ENCODE measurements around the gene AIM2.
"Not testable (repeated sequence)": the region's sequence is repeated elsewhere in the genome, so short reads cannot be mapped to it uniquely, and the experiment has no call there.

The AIM2 gene

DNA sequence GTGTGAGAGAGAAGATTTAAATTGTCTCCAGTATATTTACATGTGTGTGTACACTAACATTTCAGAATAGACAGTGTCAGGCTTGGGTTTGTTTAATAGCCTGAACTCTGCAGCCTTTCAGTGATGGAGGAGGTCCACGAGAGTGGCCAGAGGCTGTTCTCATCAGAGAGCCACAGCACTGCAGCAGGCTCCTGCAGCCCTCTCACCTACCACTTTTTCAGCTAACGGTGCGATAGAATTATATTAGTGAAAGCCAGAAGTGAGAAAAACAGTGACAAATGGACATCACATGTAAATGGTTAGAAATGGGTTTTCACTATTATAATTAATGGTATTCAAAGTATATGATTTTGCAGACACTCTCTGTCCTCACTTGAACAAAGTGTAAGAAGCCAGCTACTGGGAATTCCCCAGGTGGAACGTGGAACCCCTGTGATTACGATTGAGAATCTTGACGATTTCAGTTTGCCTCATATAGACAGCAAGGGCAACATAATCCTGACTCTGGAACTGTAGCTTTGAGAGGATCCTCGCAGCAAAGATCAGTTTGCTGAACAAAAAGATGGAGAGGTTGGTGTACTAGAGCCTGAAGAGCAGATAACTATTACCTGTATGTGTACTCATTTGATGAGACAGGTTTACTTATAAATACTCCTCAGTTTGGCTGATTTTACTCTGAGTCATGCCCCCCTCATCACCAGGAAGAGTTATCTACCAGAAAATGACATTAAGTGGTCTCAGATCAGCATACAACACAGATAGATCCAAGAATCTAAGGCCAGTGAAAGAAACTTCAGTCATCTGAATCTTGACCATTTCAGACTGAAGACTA, 35.5 kb downstream of the AIM2 start:
- TF ChIP-seq, protein P1, sequence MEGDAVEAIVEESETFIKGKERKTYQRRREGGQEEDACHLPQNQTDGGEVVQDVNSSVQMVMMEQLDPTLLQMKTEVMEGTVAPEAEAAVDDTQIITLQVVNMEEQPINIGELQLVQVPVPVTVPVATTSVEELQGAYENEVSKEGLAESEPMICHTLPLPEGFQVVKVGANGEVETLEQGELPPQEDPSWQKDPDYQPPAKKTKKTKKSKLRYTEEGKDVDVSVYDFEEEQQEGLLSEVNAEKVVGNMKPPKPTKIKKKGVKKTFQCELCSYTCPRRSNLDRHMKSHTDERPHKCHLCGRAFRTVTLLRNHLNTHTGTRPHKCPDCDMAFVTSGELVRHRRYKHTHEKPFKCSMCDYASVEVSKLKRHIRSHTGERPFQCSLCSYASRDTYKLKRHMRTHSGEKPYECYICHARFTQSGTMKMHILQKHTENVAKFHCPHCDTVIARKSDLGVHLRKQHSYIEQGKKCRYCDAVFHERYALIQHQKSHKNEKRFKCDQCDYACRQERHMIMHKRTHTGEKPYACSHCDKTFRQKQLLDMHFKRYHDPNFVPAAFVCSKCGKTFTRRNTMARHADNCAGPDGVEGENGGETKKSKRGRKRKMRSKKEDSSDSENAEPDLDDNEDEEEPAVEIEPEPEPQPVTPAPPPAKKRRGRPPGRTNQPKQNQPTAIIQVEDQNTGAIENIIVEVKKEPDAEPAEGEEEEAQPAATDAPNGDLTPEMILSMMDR (IDR thresholded peaks at IDR 0.05; ENCODE audit: low read depth, low read length, missing control alignments): no peak
- DNase-seq (ENCODE audit: extremely low read depth, low read depth): no peak

DNA sequence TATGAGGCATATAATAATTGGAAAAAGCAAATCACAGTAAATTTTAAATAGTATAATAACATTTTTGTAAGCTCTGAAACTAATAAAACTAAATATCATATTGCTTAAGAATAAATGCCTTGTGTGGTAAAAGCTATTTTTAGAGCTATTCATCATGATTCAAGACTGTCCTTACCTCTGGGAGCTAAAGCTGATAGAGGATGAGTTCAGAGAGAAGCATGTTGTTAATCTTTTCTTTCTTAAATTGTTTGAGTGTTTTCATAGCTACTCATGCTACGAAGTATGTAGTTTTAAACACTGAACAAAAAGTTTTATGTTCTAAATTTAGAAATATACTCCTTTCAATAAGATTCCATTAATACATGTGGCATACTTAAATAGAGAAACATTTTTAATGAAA, 36.4 kb downstream of the AIM2 start:
- H3K4me3 ChIP-seq (replicated peaks; ENCODE audit: low read depth, low read length): no peak overlapping the region
- DNase-seq (ENCODE audit: extremely low read depth, low read depth): no peak
- TF ChIP-seq, protein P1 (IDR thresholded peaks at IDR 0.05; ENCODE audit: low read depth, low read length, missing control alignments): no peak

More for the DNA sequence above, 35.5 kb downstream of the AIM2 start:
- no peak overlapping the region for H3K4me3 ChIP-seq (replicated peaks; ENCODE audit: low read depth, low read length)

DNA sequence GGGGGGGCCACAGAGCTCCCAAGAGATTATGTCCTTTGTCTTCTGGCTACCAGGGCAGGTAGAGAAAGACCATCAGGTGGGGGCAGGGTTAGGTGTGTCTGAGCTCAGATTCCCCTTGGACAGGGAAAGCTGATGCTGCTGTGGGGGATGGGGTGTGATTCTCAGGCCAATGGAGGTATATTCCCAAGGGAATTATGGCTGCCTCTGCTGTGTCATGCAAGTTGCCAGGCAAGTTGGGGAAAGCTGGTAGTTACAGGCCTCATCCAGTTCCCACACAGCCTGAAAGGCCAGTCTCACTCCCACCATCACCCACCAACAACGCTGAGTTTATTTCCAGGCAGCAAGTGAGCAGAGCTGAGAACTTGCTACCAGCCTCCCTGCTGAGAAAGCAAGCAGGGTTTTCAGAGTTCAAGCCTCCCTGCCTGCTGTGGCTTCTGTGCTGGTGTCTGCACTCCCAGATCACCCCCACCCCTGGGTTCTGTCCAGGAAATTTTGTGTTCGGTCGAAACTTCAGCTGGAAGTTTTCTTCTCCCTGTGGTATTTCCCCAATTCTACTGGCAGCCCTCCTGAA, 45.6 kb downstream of the AIM2 start:
- H3K4me3 ChIP-seq (replicated peaks; ENCODE audit: low read depth, low read length): no peak overlapping the region
- DNase-seq (ENCODE audit: extremely low read depth, low read depth): no peak
- TF ChIP-seq, protein P1 (IDR thresholded peaks at IDR 0.05; ENCODE audit: low read depth, low read length, missing control alignments): no peak

DNA sequence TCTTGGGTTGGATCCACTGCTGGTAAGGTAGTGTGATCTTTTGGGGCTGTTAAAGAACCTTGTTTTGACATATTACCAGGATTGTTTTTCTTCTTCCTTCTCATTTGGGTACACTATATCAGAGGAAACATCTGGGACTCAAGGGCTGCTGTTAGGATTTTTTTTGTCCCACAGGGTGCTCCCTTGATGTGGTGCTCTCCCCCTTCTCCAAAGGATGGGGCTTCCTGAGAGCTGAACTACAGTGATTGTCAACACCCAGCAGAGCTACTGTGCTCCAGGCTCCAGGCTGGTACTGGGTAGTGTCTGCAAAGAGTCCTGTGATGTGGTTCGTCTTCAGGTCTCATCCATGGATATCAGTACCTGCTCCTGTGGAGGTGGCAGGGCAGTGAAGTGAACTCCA, 46.3 kb downstream of the AIM2 start:
- no peak for DNase-seq (ENCODE audit: extremely low read depth, low read depth)
- TF ChIP-seq, protein P1 (IDR thresholded peaks at IDR 0.05; ENCODE audit: low read depth, low read length, missing control alignments): no peak
- no peak overlapping the region for H3K4me3 ChIP-seq (replicated peaks; ENCODE audit: low read depth, low read length)

DNA sequence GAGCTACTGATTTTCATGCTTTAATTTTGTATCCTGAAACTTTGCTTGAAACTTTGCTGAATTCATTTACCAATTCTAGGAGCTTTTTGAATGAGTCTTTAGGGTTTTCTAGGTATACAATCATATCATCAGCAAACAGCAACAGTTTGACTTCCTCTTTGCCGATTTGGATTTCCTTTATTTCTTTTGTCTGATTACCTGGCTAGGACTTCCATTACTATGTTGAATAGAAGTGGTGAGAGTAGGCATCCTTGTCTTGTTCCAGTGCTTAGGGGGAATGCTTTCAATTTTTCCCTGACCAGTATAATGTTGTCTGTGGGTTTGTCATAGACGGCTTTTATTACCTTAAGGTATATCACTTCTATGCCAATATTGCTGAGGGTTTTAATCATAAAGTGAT, 49.7 kb downstream of the AIM2 start:
- not testable (repeated sequence) for DNase-seq (ENCODE audit: extremely low read depth, low read depth); H3K4me3 ChIP-seq (replicated peaks; ENCODE audit: low read depth, low read length)

DNA sequence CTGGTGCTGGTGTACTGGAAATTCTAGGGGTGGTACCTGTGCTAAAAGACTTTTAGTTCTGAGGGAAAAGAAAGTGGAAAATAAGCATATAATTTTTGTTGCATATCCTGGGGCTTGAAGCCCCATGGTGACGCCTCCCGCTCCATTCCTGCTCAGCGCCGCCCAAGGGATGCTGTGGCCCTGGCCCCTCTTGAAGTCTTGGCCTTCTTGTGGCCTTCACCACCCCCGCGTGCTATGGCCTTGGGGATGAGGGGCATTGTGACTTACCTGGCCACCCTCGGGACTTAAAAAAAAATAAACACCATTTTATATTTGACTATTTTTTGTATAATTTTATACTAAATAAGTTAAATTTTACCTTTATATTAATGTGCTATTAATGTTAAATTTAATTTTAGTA, 51.5 kb downstream of the AIM2 start:
- no peak for DNase-seq (ENCODE audit: extremely low read depth, low read depth)
- TF ChIP-seq, protein P1 (IDR thresholded peaks at IDR 0.05; ENCODE audit: low read depth, low read length, missing control alignments): no peak
- H3K4me3 ChIP-seq (replicated peaks; ENCODE audit: low read depth, low read length): no peak overlapping the region

DNA sequence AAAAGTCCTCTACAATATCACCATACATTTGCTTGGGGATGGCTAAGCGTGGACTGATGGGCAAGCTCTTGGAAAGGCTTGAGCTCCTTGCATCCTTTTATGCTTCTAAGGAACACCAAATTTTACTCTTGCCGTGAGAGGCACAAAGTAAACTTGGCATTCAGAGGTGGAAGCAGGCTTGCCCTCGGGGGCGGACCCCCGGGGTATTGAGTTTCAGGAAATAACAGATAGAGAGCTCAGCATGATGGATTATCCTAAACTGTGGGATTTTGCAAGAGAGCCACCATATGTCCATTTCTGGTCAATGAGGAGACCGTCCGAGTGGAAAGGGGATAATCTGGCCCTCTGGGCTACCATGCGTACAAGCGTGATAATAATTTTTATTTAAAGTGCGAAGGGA, 52.8 kb downstream of the AIM2 start:
- H3K4me3 ChIP-seq (replicated peaks; ENCODE audit: low read depth, low read length): no peak overlapping the region
- no peak for DNase-seq (ENCODE audit: extremely low read depth, low read depth)
- TF ChIP-seq, protein P1 (IDR thresholded peaks at IDR 0.05; ENCODE audit: low read depth, low read length, missing control alignments): no peak
